Neural progenitor cell (in vitro differentiated cells): Measurements from ENCODE around the gene GMPR. TPM values are rescaled to one million over a fixed set of nuclear protein-coding genes. Genes with fewer than 3 reads are reported as not detected.

Experiments
- DNase-seq: peaks from one replicate; pipeline ENCODE4 v3.0.0-alpha.2; 2016; ENCODE audit warnings: low spot score
- H2AFZ ChIP-seq: fragments of 200-600 bp; sonication (generic); replicated peaks from 2 replicates; pipeline ENCODE4 v1.6.1; 2016; ENCODE audit warnings: antibody characterized with exemption
- H3F3A ChIP-seq: fragments of 200-600 bp; sonication (generic); 2 replicates; pipeline ENCODE4 v1.6.1; 2016; ENCODE audit warnings: antibody characterized with exemption, low read depth
- H3K27ac ChIP-seq: fragments of 200-600 bp; sonication (generic); 2 replicates; pipeline ENCODE4 v1.5.1; 2016; ENCODE audit warnings: mild to moderate bottlenecking
- H3K27me3 ChIP-seq: fragments of 200-600 bp; sonication (generic); 2 replicates; pipeline ENCODE4 v1.6.1; 2016; ENCODE audit warnings: mild to moderate bottlenecking, moderate library complexity
- H3K36me3 ChIP-seq: fragments of 200-600 bp; sonication (generic); 2 replicates; pipeline ENCODE4 v1.5.1; 2016
- H3K4me1 ChIP-seq: fragments of 200-600 bp; sonication (generic); 2 replicates; pipeline ENCODE4 v1.6.1; 2016; ENCODE audit warnings: mixed run types
- H3K4me2 ChIP-seq: fragments of 200-600 bp; sonication (generic); 2 replicates; pipeline ENCODE4 v1.6.1; 2016
- H3K4me3 ChIP-seq: fragments of 200-600 bp; sonication (generic); 2 replicates; pipeline ENCODE4 v1.5.1; 2016
- H3K79me2 ChIP-seq: fragments of 200-600 bp; sonication (generic); 2 replicates; pipeline ENCODE4 v1.6.1; 2016; ENCODE audit warnings: low read depth
- H3K9ac ChIP-seq: fragments of 200-600 bp; sonication (generic); 2 replicates; pipeline ENCODE4 v1.6.1; 2016
- H3K9me3 ChIP-seq: fragments of 200-600 bp; sonication (generic); 2 replicates; pipeline ENCODE4 v1.5.1; 2016; ENCODE audit warnings: low read depth
- H4K20me1 ChIP-seq: fragments of 200-600 bp; sonication (generic); 2 replicates; pipeline ENCODE4 v1.6.1; 2016; ENCODE audit warnings: low read depth
- H3K27ac Mint-ChIP-seq: 3 replicates; pipeline ENCODE4 v1.8.0; 2021; ENCODE audit warnings: mixed read lengths
- H3K27me3 Mint-ChIP-seq: 2 replicates; pipeline ENCODE4 v1.8.0; 2022; ENCODE audit warnings: low read depth, mild to moderate bottlenecking, inconsistent platforms, moderate library complexity, mixed read lengths; ENCODE audit not compliant: insufficient read depth
- H3K36me3 Mint-ChIP-seq: 3 replicates; pipeline ENCODE4 v1.8.0; 2021; ENCODE audit warnings: mixed read lengths
- H3K4me1 Mint-ChIP-seq: 3 replicates; pipeline ENCODE4 v1.8.0; 2021; ENCODE audit warnings: mixed read lengths
- H3K4me3 Mint-ChIP-seq: 3 replicates; pipeline ENCODE4 v1.8.0; 2021; ENCODE audit warnings: mild to moderate bottlenecking, moderate library complexity, mixed read lengths
- H3K9me3 Mint-ChIP-seq: 3 replicates; pipeline ENCODE4 v1.8.0; 2020; ENCODE audit warnings: mixed read lengths
- CTCF ChIP-seq: fragments of 200-600 bp; sonication (generic); IDR thresholded peaks from 2 replicates; pipeline ENCODE4 v1.5.1; 2017; ENCODE audit warnings: antibody characterized with exemption, mild to moderate bottlenecking
- EZH2 ChIP-seq: fragments of 200-600 bp; sonication (generic); IDR thresholded peaks from 2 replicates; pipeline ENCODE4 v1.6.1; 2017; ENCODE audit warnings: antibody characterized with exemption, mild to moderate bottlenecking, moderate library complexity
- EZH2phosphoT487 ChIP-seq: fragments of 200-600 bp; sonication (generic); IDR thresholded peaks from 2 replicates; pipeline ENCODE4 v1.6.1; 2017; ENCODE audit warnings: antibody characterized with exemption
- total RNA-seq: library from RNA; depleted of rRNA; stranded (reverse); fragments of >200 nt; gene quantifications from 2 replicates; pipeline ENCODE4 v1.2.3, GENCODE V29; 2015; ENCODE audit warnings: low replicate concordance

Gene GMPR
- total RNA-seq, 1 donor from 2014 or later = not detected

GRCh38 chr6:16273256-16273655, 34.9 kb downstream of the GMPR start:
- Histone ChIP-seq H3K9me3 (no peaks in the 10 kb centered on the region), H3K27me3 (no peaks in the 10 kb centered on the region), H3K36me3 (no peaks in the 10 kb centered on the region), H3K9ac (no peak overlapping the region), H3K4me3 (no peak overlapping the region), H3K4me1 (peaks cover 6% of the 10 kb centered on the region), H3K4me2 (no peak overlapping the region), H2AFZ (no peak overlapping the region), H4K20me1 (no peaks in the 10 kb centered on the region), H3K79me2 (no peaks in the 10 kb centered on the region), H3K27ac (no peak overlapping the region), H3F3A (peaks cover 7% of the 10 kb centered on the region)
- TF ChIP-seq EZH2 (no peak), EZH2phosphoT487 (no peak), CTCF (no peak)
- Mint-ChIP-seq H3K4me1 (peaks cover 22% of the 10 kb centered on the region), H3K27me3 (peaks cover 17% of the 10 kb centered on the region), H3K9me3 (no peaks in the 10 kb centered on the region), H3K36me3 (no peaks in the 10 kb centered on the region), H3K4me3 (no peak overlapping the region), H3K27ac (no peak overlapping the region)
- no peak for DNase-seq

GRCh38 chr6:16274483-16274882, 36.1 kb downstream of the GMPR start:
- H3K27ac Mint-ChIP-seq = no peak overlapping the region
- no peak overlapping the region for H2AFZ ChIP-seq
- H3K4me3 ChIP-seq = no peak overlapping the region
- H3K27ac ChIP-seq = no peak overlapping the region
- H3K4me3 Mint-ChIP-seq = no peak overlapping the region
- H3K79me2 ChIP-seq = no peaks in the 10 kb centered on the region
- H3K36me3 Mint-ChIP-seq = no peaks in the 10 kb centered on the region
- no peak overlapping the region for H3K4me2 ChIP-seq
- H3K4me1 Mint-ChIP-seq = peaks cover 23% of the 10 kb centered on the region
- no peak overlapping the region for H3K9ac ChIP-seq
- H3K27me3 ChIP-seq = no peaks in the 10 kb centered on the region
- TF ChIP-seq EZH2 = no peak
- no peak for TF ChIP-seq CTCF
- no peak for TF ChIP-seq EZH2phosphoT487
- no peaks in the 10 kb centered on the region for H3K9me3 Mint-ChIP-seq
- no peak for DNase-seq
- peaks cover 7% of the 10 kb centered on the region for H3F3A ChIP-seq
- H3K9me3 ChIP-seq = no peaks in the 10 kb centered on the region
- H3K27me3 Mint-ChIP-seq = peaks cover 20% of the 10 kb centered on the region
- no peaks in the 10 kb centered on the region for H4K20me1 ChIP-seq
- peaks cover 6% of the 10 kb centered on the region for H3K4me1 ChIP-seq
- H3K36me3 ChIP-seq = no peaks in the 10 kb centered on the region

DNA sequence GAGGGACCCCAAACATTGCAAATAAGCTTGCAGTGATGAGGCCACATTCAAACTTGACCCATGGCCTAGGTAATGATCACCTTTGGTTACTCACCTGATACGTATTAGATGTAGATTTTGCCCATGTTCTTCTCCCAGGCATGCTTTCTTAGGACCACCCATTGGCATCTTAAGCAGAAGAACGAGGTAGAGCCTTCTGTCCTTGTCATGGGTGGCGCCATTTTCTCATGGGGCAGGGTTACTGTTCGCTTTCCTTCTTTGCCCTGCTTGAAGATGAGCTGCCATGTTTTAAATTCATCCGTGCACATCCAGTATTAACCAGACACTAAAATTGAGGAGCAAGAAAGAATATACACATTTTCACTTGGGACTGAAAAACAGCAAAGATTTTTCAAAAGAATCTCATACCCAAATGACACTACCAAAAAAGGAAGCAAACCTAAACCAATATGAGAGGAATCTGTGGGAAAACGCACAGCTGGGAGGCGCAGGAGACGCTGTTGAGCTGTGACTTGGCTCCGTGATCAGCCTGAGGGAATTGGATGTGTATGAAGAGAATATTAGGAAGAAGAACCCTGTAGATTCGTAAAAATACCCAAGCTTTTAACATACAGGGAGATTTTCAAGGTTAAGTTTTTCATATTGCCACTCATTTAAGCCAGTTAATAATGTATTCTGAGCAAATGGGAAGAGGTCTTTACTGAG, 36.6 kb downstream of the GMPR start:
- DNase-seq = no peak
- no peak overlapping the region for H3K4me3 ChIP-seq
- Mint-ChIP-seq H3K4me1 (peaks cover 23% of the 10 kb centered on the region), H3K4me3 (no peak overlapping the region), H3K27me3 (peaks cover 16% of the 10 kb centered on the region), H3K9me3 (no peaks in the 10 kb centered on the region), H3K36me3 (no peaks in the 10 kb centered on the region), H3K27ac (no peak overlapping the region)
- H3K9ac ChIP-seq = no peak overlapping the region
- H3K4me2 ChIP-seq = no peak overlapping the region
- TF ChIP-seq EZH2phosphoT487 = no peak
- TF ChIP-seq EZH2 = no peak
- no peak for TF ChIP-seq CTCF
- no peaks in the 10 kb centered on the region for H4K20me1 ChIP-seq
- no peak overlapping the region for H2AFZ ChIP-seq
- H3F3A ChIP-seq = peaks cover 7% of the 10 kb centered on the region
- H3K9me3 ChIP-seq = no peaks in the 10 kb centered on the region
- no peak overlapping the region for H3K27ac ChIP-seq
- H3K79me2 ChIP-seq = no peaks in the 10 kb centered on the region
- H3K27me3 ChIP-seq = no peaks in the 10 kb centered on the region
- no peaks in the 10 kb centered on the region for H3K36me3 ChIP-seq
- peaks cover 6% of the 10 kb centered on the region for H3K4me1 ChIP-seq
